GM12801 (cell line): ENCODE results near the gene KMT2C.

Experiments used
- TF ChIP-seq, protein P1 (sequence below): IDR thresholded peaks from one replicate; pipeline ENCODE4 v1.5.1; 2011; ENCODE audit warnings: control low read depth; ENCODE audit not compliant: insufficient read length; ENCODE audit errors: extremely low read depth

KMT2C gene

GRCh38 chr7:152313831-152314604, 121.8 kb downstream of the KMT2C start:
- TF ChIP-seq, protein P1, sequence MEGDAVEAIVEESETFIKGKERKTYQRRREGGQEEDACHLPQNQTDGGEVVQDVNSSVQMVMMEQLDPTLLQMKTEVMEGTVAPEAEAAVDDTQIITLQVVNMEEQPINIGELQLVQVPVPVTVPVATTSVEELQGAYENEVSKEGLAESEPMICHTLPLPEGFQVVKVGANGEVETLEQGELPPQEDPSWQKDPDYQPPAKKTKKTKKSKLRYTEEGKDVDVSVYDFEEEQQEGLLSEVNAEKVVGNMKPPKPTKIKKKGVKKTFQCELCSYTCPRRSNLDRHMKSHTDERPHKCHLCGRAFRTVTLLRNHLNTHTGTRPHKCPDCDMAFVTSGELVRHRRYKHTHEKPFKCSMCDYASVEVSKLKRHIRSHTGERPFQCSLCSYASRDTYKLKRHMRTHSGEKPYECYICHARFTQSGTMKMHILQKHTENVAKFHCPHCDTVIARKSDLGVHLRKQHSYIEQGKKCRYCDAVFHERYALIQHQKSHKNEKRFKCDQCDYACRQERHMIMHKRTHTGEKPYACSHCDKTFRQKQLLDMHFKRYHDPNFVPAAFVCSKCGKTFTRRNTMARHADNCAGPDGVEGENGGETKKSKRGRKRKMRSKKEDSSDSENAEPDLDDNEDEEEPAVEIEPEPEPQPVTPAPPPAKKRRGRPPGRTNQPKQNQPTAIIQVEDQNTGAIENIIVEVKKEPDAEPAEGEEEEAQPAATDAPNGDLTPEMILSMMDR = no peak

DNA sequence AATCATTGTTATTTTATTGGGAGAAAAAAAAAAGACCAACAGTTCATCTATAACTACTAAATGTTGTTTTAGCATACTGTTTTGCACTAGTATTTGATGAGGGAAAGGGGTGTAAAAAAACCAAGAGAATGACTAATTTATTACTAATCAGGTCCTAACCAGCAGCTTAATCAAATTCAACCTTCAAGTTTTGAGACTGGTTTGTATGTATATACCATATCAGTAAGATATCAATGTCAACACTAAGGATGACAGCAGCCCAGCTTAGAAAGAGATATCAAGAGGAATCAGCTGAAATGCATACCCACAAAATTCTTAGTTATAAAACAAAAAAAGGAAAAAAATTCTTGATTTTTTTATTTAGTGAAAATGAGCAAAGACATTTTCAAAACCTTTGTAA, 122.6 kb downstream of the KMT2C start:
- TF ChIP-seq, protein P1 = no peak

GRCh38 chr7:152312316-152312715, 123.5 kb downstream of the KMT2C start:
- TF ChIP-seq, protein P1 = no peak

DNA sequence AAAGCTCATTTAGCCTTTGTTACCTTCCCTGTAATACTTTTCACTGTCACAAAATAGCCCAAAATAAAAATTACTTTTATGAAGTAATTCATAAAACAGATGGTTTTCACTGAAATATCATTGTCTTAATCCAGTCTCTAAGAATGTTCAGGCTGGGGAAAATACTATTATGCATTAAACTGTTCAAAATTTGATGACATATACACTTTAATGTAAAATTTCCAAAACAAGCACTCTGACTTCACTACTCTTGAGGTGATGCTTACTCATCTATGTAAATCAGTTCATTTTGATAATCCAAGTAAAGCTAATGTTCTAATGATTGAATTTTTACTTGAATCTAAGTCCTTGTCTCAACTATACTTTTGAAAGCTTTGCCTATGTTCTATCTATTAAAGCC, 127.9 kb downstream of the KMT2C start:
- TF ChIP-seq, protein P1 = no peak

- TF ChIP-seq, protein P1 = no peak
Observed at GRCh38 chr7:152292897-152293296, 142.9 kb downstream of the KMT2C start.

DNA sequence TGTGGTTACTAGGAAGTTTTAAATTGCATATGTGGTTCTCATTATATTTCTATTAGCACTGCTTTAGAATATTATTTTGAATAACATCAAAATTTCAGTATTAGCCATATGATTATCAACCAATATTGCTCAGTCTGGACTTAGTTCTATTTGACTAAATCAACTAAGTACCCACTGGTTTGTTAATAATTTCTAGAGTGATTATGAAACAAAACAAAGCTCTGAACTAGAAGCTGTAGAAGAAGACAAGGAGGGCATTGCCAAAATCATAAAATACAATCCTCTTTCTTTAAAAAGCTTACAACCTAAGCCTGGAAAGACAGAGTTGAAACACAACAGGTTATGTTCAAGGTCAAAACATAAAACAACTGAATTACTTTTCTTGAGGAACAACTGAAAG, 204.7 kb downstream of the KMT2C start:
- TF ChIP-seq, protein P1 = no peak

DNA sequence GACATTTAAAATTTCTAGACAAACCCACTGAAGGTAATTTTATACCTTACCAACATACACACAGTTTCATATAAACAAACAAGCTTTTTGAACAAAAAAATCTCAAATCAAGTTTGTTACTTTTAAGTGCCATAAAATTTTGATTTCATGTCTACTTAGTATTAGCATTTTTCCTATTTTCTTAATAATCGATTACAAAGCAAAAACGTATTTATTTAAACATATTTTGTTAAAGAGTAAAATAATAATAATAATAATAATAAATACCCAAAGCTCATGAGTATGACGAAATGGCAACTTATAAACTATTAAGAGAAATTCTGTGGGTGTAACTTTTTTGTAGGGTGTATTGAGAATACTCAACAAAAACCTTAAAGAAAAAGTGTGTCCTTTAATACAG, 232.7 kb downstream of the KMT2C start:
- TF ChIP-seq, protein P1 = no peak
